ENCODE results near the gene HESX1.

The HESX1 gene

DNA sequence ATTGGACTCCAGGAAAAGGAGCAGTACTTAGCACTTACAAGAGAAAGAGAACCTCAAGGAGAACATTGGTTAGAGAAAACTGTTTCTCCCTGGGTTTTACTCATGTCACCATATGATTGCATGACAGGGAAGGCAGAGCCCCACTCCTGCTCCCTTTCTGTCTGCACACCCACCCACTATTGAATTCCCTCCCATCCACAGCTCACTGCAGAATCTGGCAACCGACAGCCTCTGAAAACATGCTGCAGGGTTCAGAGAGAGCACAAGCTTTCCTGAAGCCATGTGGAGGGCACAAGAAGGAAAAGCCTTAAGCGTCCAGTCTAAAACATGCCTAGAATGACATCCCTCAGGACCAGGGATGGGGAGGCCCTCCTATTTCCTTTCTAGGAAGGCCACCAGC, 31.6 kb downstream of the HESX1 start:
- DNase-seq: no peak

GRCh38 chr3:57166660-57167059, 33.1 kb downstream of the HESX1 start:
- DNase-seq: no peak

- DNase-seq: no peak
These were observed 34.1 kb downstream of the HESX1 start for GRCh38 chr3:57165641-57166040.

- peak in 44 of 56 donors; percentile 11 to 76 (median 44) for DNase-seq
These were observed 34.9 kb downstream of the HESX1 start, which contains the start of gene IL17RD for GRCh38 chr3:57164657-57165573. Gene IL17RD, minus strand, starts transcription at chr3:57165353. Its CDS starts 67 bp downstream, at chr3:57165286.

DNA sequence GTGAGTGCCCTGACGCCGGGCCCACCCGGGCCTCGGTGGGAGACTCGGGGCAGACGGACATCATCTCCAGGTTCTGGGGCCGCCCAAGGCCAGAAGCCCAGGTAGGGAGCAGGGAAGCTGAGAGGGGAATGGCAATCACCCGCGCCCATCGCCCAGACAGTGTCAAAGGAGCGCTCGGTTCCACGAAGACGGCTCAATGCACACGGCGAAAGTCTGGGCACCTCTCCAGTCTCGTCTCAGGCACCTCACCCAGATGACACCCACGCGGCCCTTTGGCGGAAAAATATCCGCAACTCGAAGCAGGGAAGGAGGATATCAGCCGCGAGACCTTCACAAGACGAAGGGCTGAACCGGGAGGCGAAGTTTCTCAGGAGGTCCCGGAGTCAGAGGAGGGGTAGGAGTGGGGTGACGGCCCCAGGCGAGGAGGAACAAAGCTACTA, 35.5 kb downstream of the HESX1 start:
- no peak for DNase-seq

GRCh38 chr3:57163751-57164150, 36.0 kb downstream of the HESX1 start:
- no peak for DNase-seq

DNA sequence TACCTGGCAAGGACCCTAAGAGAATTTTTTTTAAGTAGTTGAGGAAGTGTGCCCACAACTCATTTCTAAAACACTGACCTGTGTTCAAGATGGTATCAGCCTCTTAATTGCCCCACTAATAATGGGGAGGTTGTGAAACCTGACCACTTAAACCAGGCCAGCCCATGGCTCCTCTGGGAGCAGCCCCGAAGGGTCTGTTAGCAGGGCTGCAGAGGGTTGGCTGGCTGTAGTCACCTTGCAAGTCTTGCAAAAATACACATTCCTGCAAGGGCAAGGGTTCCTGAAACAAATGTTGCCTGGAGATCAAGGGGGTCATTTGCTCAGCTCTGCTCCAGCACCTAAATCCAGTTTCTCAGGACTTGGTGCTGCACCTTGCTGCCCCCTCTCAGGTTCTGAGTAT, 37.9 kb downstream of the HESX1 start:
- no peak for DNase-seq

- no peak for DNase-seq
These were observed 38.8 kb downstream of the HESX1 start for GRCh38 chr3:57160765-57161538.

- DNase-seq: no peak
These were observed 39.6 kb downstream of the HESX1 start for GRCh38 chr3:57160076-57160764.

DNA sequence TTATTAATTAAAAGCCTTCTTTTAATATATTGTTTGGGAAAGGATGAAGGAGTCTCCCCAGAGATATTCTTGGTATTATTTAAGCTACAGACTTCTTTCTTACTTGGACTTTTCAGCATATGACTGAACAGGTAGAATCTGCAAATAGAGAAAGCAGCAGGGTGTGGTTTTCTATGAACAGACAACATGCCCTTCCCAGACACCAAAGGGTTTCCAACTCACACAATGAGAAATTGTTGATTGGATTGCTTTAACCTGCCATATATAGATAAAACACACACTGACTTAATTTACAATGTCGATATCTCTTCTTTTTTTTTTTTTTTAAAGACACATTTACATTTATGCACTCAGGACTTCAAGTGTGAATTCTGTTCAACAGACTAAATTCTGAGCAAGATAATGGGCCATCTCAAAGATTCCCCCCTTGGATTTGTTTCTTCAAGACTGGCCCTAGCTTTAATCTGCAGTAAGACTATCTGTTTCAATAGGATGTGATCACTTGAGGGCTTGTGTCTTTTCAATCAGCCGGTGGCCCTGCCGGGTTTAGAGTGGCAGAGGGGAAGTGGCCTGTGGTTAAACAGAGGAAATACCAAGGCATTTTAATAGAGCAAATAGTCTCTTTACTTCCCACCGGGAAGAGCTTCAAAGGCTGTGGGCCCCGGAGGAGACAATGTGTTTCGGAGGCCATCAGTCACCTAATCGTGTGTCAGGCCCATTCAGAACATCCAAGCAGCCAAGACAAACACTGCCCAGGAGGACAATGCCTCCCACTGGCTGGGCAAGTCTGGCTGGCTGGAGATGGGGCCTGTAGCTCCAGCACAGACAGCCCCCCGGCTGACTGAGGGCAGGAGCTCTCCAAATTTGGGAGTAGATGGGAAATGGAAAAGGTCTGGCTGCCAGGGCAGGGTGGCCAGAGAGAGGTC, 40.7 kb downstream of the HESX1 start:
- DNase-seq: no peak

GRCh38 chr3:57158325-57158724, 41.5 kb downstream of the HESX1 start:
- no peak for DNase-seq

- DNase-seq: no peak
These were observed 42.2 kb downstream of the HESX1 start for GRCh38 chr3:57157545-57157944.

DNA sequence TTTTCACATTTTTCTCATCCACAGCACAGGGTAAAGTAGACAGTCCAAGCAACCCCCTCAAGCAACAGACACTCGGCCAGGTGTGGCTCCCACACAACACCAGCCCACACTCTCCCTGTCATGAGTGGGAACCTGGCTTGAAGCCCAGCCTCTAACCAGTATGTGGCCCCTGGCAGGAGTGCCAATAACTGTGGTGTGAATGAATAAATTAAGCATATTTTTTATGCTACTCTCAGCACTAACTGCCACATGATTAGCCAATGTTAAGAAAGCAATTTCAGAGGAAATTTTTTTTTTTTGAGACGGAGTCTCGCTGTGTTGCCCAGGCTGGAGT, 44.5 kb downstream of the HESX1 start:
- peak in 4 of 56 donors; percentile 5 to 19 (median 8) for DNase-seq

DNA sequence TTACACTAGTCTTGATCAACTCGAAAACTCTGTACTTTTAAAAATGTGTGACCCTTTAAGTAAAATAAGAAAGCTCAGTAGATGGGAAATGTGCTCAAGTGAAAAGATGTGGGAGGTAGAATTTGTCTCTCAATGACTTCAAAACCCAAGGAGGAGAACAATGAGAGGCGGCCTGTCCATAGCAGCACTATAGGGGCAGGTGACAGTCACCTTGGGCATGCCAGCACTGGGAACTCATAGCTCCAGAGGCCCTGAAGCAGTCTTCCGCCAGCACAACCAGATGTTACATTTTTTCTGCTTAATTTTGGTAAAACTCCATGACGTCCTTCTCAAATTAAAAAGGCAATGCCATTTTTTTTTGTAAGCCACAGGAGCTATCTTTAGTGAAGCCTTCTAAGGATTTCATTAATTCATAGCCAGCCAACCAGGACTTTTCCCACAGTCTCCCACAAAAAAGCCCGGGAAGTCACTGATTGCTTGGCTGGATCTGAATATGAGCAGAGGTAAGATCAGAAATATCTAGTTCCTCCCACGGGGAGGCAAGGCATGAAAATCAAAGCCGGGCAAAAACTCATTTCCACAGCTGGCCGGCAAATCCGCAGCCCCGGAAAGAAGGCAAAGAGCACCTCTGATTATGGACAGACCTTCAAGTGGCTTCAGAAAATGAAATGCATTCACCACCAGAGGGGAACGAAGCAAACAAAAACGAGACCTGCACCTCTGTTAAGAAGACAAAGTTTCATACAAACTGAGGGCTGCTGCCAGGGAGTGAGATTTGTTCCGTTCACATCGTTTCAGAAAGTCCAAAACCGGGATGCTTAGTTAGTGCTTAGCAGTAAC, 45.1 kb downstream of the HESX1 start:
- no peak for DNase-seq

DNA sequence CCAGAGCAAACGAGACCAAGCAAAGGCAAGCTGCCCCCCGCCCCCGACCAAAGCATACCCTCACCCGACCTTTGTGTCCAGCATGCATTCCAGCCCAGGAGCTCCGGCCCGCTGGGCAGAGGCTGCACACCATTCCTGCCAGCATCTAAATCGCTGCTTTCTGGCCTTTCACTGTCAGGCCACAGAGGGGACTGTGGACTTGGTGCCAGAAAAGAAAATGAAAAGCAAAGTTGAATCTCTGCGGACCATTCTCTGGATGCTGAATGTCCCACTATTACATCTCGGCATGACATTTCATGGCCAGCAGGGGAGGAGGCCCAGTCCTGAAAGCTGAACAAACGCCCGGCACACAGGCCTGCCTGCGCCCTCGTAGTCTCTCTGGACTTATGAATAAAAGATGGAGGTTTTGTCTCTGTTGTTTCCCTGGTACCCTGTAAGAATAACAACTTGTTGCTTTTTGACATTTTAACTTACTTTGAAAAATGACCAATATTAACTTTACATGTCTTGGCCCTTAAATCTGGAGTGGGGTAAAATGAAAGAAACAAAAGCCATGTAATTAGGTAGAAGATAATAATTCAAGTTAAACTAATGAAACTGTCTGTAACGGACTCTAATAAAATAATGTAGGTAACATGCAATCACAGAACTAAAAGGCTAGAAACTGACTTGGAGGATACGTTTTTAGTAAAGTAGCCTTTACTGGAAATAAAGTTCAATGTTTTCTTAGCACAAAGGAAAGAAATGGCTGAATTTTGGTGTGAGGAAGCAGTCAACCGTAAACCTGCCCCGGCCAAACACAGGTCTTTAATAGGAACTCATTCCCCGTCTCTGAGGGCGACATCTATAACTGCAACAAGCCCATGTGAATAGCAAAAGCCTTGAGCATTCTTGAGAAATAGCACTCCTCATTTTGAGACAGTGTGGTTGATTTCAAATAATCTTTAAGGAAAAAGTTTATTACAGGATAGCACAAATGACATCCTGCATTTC, 47.3 kb downstream of the HESX1 start:
- peak in 8 of 56 donors; percentile 4 to 48 (median 19) for DNase-seq

DNA sequence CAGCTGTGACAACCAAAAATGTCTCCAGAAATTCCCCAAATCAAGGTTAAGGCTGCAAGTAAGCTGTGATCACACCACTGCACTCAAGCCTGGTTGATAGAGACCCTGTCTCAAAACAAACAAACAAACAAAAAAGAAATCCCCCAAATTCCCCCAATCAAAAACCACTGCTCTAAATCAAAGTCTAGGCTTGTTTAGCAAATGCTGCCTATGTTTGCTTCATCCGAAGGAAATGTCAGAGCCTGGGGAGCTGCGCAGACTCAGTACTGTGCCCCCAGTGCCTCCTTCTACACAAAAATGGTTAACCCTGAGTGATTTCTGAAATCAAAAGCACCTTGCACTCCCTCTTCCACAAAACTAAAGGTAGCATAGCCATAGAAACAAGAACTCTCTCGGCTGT, 48.0 kb downstream of the HESX1 start:
- DNase-seq: no peak

DNA sequence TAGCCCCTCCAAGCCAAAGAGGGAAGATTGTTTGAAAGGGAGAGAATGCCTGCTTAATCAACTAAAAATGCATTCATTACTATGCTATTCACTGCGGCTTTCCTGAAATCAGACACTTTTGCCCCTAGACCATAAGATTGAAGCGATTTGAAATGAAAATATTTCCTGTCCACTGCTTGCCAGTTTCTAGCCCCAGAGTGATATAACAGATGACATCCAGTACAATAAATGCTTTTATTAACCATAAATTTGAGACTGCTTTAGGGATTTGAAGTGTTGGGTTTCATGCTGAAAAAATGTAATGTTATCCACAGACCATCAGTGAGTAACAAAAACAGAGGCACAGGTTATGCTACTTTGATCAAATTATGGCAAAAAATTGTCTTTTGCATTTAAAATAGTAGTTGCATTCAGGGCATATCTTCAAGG, 48.7 kb downstream of the HESX1 start:
- no peak for DNase-seq

DNA sequence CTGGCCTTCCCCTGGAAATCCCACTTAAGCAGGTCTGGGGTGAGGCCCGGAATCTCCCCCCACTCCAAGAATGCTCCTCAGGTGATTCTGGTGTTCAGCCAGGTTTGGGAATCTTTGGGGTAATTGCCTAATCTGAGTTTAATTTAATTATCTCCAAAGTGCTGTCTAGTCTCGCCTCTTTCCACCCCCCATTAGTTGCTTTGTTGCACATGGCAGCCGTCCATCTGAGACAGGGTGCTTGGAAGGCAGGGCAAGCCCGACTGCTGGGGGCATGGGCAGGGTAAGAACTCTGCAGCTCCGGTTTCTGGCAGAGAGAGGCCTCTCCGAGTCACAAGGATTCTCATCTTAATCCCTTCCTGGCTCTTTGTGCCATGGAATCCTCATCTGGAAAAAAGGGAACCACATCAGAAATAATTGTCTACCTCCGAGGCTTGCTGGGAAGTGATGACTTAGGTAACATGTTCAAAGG, 49.6 kb downstream of the HESX1 start:
- no peak for DNase-seq
